Measurements from ENCODE around the gene OR9Q1.

Gene OR9Q1

DNA sequence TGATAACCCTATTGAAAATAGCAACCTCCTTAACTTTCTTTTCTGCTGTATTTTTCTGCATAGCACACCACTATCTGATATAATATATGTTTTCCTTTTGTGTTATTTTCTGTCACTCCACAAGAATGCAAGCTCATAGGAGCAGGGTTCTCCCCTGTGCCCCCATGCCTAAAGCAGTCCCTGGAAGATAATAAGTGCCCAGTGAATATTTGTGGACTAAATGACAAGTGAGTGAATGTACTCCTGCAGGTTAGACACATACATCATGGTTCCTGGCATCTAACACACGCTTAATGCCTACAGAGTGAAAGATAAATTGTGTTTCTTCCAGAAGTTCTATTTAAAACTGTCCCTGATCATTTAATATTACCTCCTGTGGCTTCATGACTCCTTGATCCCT is 141.3 kb downstream of the OR9Q1 start:
- TF ChIP-seq, protein P1, sequence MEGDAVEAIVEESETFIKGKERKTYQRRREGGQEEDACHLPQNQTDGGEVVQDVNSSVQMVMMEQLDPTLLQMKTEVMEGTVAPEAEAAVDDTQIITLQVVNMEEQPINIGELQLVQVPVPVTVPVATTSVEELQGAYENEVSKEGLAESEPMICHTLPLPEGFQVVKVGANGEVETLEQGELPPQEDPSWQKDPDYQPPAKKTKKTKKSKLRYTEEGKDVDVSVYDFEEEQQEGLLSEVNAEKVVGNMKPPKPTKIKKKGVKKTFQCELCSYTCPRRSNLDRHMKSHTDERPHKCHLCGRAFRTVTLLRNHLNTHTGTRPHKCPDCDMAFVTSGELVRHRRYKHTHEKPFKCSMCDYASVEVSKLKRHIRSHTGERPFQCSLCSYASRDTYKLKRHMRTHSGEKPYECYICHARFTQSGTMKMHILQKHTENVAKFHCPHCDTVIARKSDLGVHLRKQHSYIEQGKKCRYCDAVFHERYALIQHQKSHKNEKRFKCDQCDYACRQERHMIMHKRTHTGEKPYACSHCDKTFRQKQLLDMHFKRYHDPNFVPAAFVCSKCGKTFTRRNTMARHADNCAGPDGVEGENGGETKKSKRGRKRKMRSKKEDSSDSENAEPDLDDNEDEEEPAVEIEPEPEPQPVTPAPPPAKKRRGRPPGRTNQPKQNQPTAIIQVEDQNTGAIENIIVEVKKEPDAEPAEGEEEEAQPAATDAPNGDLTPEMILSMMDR (conservative IDR thresholded peaks at IDR 0.05; ENCODE audit: low read depth, low read length) = no peak
- no peak for DNase-seq (ENCODE audit: low read depth)
- no peak overlapping the region for H3K4me3 ChIP-seq (ENCODE audit: low read length)

DNA sequence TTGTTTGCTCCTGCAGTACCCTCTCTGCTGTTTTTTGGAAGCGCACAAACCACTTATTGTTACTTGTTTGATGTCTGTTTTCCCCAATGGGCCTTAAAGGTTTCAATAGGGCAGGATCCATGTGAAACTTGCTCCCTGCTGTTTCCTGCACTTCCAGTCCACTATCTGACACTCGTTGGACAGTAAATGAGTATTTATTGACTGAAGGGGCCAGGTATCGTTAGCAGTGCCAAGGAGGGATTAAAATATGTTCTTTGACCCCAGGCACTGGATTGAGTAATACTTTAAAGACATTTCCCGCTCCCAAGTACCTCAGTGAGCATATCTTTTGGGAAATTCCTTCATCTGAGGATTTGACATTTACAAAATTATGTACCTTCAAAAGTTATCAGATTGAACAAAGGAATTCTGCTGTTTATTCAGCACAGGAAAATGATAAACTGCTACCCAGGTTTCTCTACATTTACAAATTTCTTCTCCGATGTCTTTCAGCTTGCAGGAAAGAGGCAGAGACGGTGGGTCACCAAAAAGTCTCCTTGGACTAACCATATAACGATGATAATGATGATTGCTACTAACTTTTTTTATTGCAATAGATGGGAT is 141.9 kb downstream of the OR9Q1 start:
- no peak for DNase-seq (ENCODE audit: low read depth)
- H3K4me3 ChIP-seq (ENCODE audit: low read length) = no peak overlapping the region
- TF ChIP-seq, protein P1 (conservative IDR thresholded peaks at IDR 0.05; ENCODE audit: low read depth, low read length) = no peak

DNA sequence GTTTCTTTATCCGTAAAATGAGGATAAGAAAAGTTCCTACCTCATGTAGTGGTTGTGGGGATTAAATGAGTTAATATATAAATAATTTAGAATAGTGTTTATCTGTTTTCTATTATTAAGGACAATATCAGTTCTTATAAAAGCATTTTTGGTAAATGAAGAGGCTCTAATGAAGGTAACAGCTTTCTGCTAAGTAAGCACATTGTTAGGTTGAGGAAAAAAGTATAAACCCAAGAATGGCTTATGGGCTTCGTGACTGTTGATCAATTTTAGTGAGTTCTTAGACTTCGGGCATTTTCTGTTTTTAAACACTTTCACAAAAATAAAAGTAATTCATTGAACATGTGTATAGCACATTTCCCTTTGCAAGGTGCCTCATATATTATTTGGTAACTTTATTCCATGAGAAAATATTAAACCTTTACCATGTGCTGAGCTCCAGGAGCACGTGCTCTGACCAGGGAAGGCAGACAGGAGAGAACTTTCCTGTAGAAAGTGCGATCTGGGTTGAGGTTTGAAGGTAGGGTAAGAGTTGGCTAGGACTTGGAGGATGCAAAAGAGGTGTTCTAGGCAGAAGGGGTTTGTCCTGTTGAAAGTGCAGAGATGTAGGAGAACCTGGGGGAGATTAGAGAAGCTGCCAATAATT is 153.9 kb downstream of the OR9Q1 start:
- no peak overlapping the region for H3K4me3 ChIP-seq (ENCODE audit: low read length)
- TF ChIP-seq, protein P1 (conservative IDR thresholded peaks at IDR 0.05; ENCODE audit: low read depth, low read length) = no peak
- no peak for DNase-seq (ENCODE audit: low read depth)

DNA sequence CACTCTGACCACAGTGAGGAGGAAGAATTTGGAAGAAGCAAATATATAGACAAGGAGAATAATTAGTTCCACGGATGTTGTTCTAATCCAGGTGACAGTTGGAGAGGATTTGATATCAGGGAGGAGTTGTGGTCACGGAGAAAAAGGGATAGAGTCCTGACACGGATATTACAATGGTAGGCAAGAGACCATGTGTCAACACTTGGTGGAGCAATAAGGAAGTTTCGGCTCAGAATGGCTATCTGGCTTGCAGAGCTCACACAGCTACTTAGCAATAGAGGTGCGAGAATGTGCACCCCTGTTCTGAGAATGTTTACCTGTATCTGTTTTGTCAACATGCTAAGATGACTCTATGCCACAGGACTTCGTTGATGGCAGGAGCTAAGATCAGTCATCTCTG is 154.8 kb downstream of the OR9Q1 start:
- DNase-seq (ENCODE audit: low read depth) = no peak
- TF ChIP-seq, protein P1 (conservative IDR thresholded peaks at IDR 0.05; ENCODE audit: low read depth, low read length) = no peak
- H3K4me3 ChIP-seq (ENCODE audit: low read length) = no peak overlapping the region

DNA sequence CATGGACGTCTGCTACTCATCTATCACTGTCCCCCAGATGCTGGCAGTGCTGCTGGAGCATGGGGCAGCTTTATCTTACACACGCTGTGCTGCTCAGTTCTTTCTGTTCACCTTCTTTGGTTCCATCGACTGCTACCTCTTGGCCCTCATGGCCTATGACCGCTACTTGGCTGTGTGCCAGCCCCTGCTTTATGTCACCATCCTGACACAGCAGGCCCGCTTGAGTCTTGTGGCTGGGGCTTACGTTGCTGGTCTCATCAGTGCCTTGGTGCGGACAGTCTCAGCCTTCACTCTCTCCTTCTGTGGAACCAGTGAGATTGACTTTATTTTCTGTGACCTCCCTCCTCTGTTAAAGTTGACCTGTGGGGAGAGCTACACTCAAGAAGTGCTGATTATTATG is 156.0 kb downstream of the OR9Q1 start:
- TF ChIP-seq, protein P1 (conservative IDR thresholded peaks at IDR 0.05; ENCODE audit: low read depth, low read length) = no peak
- H3K4me3 ChIP-seq (ENCODE audit: low read length) = no peak overlapping the region
- DNase-seq (ENCODE audit: low read depth) = no peak

DNA sequence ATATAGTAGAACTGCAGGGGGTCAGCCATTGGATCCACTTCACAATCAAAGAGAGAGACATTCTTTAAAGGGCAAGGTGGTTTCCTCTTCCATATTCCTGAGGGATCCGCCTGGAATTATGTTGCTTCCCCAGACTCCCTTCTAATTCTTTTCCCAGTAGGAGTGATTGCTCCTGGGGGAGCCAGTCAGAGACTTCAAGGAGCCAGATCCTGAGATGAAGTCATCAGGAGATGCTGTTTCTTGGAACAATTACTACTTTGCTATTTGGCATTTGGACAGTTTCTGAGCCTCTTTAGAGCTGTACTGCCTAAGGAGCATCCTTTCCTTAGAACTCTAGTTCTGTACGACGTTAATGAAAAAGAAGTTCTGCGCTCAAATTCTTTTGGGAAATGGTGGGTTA is 163.3 kb downstream of the OR9Q1 start:
- DNase-seq (ENCODE audit: low read depth) = no peak
- no peak overlapping the region for H3K4me3 ChIP-seq (ENCODE audit: low read length)
- TF ChIP-seq, protein P1 (conservative IDR thresholded peaks at IDR 0.05; ENCODE audit: low read depth, low read length) = no peak

DNA sequence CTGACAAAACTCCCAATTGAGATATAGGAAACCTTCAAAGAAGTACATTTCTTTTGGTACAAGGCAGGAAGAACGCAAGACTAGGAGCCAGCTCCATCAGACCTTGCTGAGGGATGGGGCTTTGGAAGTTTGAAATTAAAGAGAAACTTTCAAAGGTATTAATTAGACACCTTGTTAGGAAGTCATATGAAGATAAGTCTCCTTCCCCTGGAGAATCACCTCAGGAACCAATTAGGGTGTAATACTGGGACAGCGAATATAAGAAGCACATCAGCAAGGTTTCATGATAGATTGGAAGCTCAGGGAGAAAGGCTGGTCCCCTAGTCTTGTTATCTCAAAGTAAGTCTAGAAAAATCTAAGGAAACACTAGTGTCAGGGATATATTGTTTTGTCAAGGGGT is 165.1 kb downstream of the OR9Q1 start, which contains the start of gene OR9Q2:
Gene OR9Q2 (plus strand): TSS at position 301 of the 400 bp plus-strand sequence. CDS start 1,421 bp downstream, outside the sequence.
- no peak within 1 kb of the TSS for H3K4me3 ChIP-seq (ENCODE audit: low read length)
- DNase-seq (ENCODE audit: low read depth) = no peak
- TF ChIP-seq, protein P1 (conservative IDR thresholded peaks at IDR 0.05; ENCODE audit: low read depth, low read length) = no peak
